Cortex of kidney (tissue), 1 donor: ENCODE measurements around the gene DSCAM.

Source experiments
- DNase-seq: peaks from one replicate; lab custom pipeline; 2025; lab: John Stamatoyannopoulos, UW

DSCAM gene

GRCh38 chr21:40179166-40179565 is 667.8 kb downstream of the DSCAM start:
- no peak for DNase-seq

DNA sequence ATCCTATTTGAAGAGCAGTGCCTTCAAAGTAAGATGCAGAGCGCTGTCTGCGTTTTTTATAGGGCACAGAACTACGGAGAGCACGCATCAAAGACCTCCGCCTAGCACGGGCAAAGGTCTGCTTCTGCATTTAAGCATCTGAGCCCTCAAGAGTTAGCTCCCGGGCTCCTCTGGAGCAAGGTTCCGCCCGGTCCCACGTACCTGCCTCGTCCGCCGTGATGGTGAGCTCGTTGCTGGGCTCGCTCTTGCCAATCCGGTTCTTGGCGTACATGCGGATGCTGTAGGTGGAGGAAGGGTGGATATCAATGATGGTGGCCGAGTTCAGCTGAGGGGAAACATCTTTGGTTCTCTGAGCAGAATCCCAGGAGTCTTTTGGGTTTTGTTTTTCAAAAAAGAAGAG is 668.2 kb downstream of the DSCAM start:
- no peak for DNase-seq

GRCh38 chr21:40177979-40178378 is 669.0 kb downstream of the DSCAM start:
- DNase-seq, result no peak

DNA sequence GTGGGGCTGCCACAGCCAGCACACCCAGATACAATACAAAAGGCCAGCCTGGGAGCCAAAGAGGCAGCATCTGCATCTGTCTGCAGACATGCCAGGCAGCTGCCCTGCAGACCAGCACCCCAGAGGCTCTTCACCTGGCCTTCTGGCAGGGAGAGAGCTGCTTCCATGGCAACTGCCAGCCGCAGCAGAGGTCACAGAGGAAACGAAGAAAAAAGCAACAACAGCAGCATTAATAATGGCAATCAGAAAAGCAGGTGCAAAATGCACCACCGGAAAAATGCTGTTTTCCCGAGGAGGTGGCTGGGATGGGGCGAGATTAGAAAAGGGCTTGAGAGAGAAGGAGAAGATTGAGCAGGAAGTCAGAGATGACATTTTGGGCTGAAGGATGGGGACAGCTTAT is 670.2 kb downstream of the DSCAM start:
- DNase-seq, result no peak

GRCh38 chr21:40173816-40174215 is 673.1 kb downstream of the DSCAM start:
- DNase-seq, result no peak

- DNase-seq, result no peak
Observed at GRCh38 chr21:40169971-40170370, 677.0 kb downstream of the DSCAM start.

DNA sequence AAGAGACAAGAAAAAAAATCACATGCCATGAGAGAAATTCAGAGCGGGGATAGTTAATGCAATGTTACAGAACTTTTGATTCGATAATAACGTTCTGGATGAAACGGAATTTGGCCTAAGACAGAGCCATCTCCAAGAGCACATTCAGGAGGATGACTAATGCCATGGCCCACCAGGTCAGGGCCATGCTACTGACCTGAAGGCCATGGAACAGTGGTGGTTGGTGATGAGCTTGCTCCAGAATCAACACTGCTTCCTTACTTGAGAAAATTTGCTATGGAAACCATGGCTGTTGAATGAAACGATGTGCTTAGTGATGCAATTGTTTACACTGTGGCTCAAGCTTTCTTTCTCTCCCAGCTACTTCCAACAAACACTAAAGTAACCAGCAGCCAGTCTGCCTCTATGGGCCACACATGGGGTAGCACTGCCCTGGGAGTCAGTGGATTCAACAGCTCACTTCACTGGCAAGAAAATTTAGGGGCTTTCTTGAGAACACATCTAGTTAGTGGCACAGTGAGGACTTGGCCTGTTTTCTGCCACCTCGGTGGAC is 680.6 kb downstream of the DSCAM start:
- DNase-seq, result no peak

- no peak for DNase-seq
Observed at GRCh38 chr21:40165773-40166070, 681.2 kb downstream of the DSCAM start.

DNA sequence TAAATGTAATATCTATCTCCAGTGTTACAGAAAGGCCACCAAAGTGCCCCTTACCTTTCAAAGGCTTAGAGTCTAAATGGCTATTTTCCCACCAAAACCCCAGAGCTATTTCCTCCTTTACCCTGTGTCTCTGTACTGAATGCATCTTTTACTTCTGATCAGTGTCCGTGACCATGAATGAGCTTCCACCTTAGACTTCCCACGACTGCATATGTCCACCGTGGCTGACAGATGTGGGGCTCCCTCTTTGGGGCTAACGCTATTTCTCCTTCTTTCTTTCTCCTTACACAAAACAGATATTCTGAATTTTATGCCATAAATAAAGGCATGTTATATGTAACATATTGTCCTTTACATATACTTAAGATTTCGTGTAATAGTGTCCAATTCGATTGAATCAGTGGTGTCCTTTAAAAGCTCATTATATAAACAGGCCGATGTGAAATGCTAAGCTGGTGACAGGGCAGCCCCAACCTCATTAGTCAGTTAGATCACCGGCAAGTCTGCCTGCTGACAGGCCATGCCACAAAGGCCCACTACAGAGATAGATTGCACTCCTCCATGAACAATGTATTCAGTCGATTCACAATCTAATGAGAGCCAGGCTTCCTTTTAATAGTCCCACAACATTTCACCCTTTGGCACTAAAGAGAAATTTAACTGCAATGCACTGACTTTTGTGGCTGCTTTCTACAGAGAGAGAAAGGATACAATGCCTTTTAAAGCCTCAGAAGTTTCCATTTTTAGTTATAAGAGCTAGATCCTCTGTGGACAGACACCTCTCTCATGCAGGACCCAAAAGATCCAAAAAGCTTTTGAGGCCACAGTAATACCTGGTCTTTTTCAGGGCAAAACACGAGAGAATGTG is 681.8 kb downstream of the DSCAM start:
- no peak for DNase-seq

DNA sequence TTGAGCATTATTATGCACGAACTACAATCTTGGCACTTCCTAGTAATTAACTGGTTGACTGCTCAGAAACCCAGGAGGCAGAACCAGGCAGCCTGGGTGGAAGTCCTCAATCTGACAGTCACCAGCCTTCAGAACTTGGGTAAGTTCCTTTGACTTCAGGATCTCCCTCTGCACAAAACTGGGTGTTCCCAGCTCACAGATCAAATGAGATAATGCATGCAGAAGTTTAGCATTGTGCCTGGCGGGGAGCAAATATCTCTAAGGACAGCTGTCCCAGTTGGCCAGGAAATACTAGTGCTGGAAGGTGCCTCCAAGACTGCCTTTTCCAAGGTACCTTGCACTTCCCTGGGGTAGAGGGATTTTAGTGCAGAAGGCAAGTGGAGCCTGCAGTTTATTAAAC is 684.9 kb downstream of the DSCAM start:
- no peak for DNase-seq

DNA sequence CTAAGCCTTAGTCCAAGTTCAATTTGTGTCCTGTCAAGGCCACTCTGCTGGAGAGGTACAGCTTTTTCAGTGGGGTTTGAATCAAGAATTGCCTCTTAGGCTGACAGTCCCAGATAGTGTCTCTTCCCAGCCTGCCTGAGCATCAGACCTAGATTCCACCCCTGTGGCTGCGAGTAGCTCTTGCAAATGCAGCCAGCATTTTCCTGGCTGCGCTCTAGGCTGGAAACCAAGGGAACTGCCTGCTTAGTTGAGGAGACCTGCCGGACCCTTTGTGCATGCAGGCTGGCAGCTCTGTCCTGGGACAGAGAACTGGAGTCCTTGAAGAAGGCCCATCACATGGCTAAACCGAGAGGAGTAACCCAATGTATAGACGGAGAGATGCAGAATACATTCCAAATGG is 686.0 kb downstream of the DSCAM start:
- DNase-seq, result no peak

DNA sequence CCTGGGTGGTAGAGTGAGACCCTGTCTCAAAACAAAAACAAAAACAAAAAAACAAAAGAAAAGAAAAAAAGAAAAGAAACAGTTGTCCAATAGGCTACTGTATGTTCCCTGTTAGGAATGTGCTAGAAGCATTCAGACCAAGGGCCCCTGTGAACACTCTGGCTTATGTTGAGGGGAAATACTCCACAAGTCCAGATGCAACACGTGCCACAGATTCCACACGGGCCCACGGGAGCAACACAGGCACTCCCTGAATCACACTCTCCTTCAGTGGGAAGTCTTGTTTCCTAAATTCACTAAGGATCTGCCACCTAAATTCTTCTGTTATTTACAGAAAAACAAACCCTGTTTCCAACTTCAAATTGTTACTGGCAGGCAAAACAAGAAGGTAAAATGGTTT is 688.6 kb downstream of the DSCAM start:
- no peak for DNase-seq

DNA sequence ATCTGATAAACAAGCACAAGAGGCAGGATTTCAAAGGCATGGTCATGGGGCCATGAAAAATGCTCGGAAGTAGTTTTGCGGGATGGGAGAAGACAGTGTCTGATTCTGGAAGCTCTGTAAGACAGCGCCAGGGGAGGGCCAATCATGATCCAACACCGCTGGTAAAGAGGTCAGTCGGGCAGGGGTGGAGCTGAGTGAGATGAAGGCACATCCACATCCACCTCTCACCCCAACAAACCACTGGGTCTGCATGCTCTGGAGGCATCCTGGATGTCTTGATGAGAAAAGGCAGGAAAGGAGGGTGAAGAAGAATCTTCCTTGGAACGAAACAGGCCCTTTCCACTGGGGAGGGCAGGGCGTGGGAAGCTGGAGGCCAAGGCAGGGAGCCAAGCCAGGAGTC is 691.4 kb downstream of the DSCAM start:
- DNase-seq, result no peak

DNA sequence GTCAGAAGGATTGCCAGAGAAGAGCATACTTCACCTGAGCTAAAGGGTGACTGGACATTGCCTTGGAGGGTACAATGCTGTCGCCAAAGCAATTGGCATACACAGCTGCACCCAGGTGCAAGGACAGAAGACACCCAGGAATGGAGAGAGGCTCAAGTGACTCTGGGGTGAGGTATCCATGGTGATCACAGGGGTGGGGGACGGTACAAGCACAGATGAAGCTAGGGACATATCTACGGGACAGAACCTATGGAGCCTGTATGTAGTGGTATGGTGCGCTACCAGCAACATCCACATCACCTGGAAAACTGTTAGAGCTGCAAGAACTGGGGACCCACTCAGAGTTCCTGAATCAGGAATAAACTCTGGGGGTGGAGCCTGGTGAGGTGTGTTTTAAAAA is 693.6 kb downstream of the DSCAM start:
- no peak for DNase-seq

GRCh38 chr21:40152476-40152875 is 694.5 kb downstream of the DSCAM start:
- no peak for DNase-seq

DNA sequence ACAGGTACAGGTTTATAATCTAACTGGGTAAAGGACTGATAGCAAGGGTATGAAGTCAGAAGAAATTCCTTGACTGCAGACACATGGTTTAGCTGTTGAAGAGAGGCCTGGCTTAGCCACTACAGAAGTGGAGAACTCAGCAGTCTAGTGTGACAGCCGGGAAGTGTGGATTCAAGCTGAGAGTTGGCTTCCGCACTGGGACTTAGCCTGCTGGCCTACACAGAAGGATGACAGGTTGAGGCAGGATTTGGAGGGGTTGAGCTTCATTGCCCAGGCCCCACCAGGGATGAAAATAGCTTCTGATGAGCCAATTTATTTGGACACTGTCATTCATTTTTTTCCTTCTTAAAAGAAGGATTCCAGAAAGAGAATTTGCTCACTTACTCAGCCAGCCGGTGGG is 695.3 kb downstream of the DSCAM start:
- DNase-seq, result no peak

DNA sequence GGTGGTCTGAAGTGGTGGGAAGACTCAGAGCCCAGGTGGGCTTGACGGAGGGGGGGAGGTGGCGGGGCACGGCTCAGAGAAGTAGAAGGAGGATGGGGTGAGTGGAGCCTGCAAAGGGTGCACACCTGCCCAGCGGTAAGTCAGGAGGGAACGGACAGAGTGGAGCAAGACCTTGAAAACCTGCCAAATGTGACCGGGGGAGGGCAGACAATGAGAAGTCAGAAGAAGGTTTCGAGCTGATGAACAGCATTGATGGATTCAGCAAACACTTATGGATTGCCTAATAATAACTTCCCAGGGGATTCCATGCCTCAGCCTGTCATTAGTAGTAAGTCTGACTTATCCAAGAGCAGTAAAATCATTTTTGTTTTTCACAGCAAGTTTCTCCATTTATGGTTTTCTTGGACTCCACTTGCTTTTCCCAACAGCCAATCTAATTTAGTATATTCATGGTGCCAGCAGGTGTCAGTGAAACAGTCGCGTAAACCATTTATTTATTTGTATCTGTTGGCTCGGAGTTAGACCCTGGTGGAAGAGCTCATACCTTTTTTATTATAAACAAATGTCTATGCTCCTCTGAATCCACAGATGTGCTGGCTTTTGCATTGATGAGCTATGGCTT is 700.6 kb downstream of the DSCAM start:
- no peak for DNase-seq

DNA sequence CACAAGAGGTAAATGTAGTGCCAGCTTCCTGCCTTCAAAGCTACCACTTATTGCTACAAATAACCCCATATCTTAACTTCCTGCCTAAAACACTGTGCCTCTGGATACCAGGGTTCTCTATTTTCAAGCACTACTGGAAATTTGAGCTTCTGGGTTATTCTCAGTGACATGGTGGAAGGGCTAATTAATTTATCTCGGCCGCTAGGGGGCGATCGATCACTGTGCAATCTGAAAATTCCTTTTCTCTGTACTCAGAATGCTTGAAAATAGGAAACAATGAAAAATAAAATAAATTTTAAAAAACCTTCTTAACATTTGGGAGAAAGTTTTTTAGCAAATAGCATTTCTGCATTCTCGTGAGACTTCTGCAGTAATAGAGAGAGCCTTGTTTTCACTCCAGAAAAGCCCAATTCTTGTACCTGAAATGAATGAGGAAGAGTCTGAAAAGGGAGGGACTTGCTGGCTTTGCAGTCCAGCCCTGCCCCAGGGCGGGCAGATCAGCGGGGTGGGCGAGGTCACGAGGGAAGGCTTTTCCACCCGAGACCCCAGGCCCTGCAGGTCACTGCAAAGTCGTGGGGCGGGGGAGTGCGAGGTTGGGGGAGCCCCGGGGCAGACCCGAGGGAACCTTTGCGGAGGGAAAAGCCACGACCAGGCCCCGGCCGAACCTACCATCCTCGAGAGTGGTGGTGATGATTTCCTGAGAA is 703.0 kb downstream of the DSCAM start:
- DNase-seq, result no peak

DNA sequence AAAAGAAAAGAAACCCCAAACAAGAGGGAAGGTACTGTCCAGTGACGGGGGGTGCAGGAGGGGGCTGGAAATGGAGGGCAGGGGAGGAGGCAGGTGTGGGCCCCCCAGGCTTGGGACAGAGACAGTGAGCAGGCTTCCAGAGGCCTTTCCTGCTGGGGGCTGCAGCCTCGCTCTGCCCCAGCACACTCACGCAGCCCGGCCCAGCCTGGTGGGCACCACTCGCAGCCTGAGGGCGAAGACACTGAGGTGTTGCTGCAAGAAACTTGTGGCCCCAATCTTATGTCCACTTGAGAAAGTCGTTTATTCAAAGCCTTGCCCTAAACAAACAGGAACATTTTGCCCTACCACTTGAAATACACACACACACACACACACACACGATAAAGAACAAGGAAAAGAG is 705.3 kb downstream of the DSCAM start:
- no peak for DNase-seq

- no peak for DNase-seq
Observed at GRCh38 chr21:40140675-40141074, 706.3 kb downstream of the DSCAM start.

DNA sequence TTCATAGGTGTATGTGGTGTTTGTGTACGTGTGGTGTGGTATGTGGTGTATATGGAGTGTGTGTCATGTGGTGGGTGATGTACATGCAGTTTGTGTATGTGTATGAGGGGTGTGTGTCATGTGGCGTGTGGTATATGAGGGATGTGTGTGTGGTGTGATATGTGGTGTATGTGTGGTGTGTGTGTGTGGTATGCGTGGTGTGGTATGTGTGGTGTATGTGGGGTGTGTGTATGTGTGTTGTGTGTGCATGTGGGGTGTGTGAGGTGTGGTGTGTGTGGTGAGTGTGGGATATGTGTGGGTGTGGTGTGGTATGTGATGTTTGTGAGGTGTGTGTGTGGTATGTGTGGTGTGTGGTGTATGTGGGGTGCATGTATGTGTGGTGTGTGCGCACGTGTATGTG is 707.3 kb downstream of the DSCAM start:
- DNase-seq, result no peak

- DNase-seq, result no peak
Observed at GRCh38 chr21:40136571-40136970, 710.4 kb downstream of the DSCAM start.
